K562 (cell line): ENCODE data around the gene ESCO1. TPM values are rescaled to one million over a fixed set of nuclear protein-coding genes. Genes with fewer than 3 reads are reported as not detected.

Experiments
- GATA2 ChIP-seq: sonication (generic); formaldehyde crosslinking; IDR thresholded peaks from 2 replicates; pipeline ENCODE4 v1.4.0; 2020; ENCODE audit warnings: mild to moderate bottlenecking, missing genetic modification reagents
- JUN ChIP-seq, 2 experiments: sonication (generic) in 1 of 2; formaldehyde crosslinking in 1 of 2; IDR thresholded peaks; 2 replicates each; pipeline versions ENCODE4 v1.6.1 to v1.8.0; 2012 to 2022; ENCODE audit warnings: borderline replicate concordance in 2 of 2, mild to moderate bottlenecking in 2 of 2, improper control_type of control experiment in 1 of 2, low read depth in 1 of 2, low read length in 1 of 2, missing genetic modification reagents in 1 of 2
- KAT2B ChIP-seq: IDR thresholded peaks from one replicate; pipeline ENCODE4 v1.6.1; 2012; ENCODE audit warnings: low read depth, mild to moderate bottlenecking, control low read depth, inconsistent platforms, low read length, moderate library complexity
- MCM7 ChIP-seq, 2 experiments: fragments of 450-650 bp; IDR thresholded peaks; 2 replicates each; pipeline ENCODE4 v1.6.1; 2016 to 2018
- SUPT5H ChIP-seq: fragments of 450-650 bp; IDR thresholded peaks from 2 replicates; pipeline ENCODE4 v1.6.1; 2016
- TEAD2 ChIP-seq: fragments of 450-650 bp; IDR thresholded peaks from 2 replicates; pipeline ENCODE4 v1.6.1; 2016; ENCODE audit warnings: missing genetic modification characterization, control low read depth, missing compliant biosample characterization
- TSC22D4 ChIP-seq: fragments of 450-650 bp; IDR thresholded peaks from 2 replicates; pipeline ENCODE4 v1.6.1; 2016; ENCODE audit warnings: missing genetic modification characterization, missing biosample characterization, control low read depth
- TSHZ1 ChIP-seq: fragments of 250-450 bp; sonication (Bioruptor Pico); IDR thresholded peaks from 2 replicates; pipeline ENCODE4 v1.4.0; 2020; ENCODE audit warnings: mild to moderate bottlenecking, moderate library complexity
- ZNF143 ChIP-seq: sonication (generic); formaldehyde crosslinking; IDR thresholded peaks from 2 replicates; pipeline ENCODE4 v1.9.0; 2022; ENCODE audit warnings: mild to moderate bottlenecking, missing genetic modification reagents
- ZNF408 ChIP-seq: fragments of 250-450 bp; sonication (Bioruptor Pico); IDR thresholded peaks from 2 replicates; pipeline ENCODE4 v1.4.0; 2020; ENCODE audit warnings: low read depth, mild to moderate bottlenecking, moderate library complexity
- polyA plus RNA-seq, 8 experiments: library from polyadenylated mRNA; depleted of rRNA in 4 of 8; stranded (reverse) in 5 of 8; unstranded in 3 of 8; fragments of >200 nt; fragmentation: Nextera tagmentation in 2 of 8; fragmentation: Illumina TruSeq in 1 of 8; extraction: Ambion mirVana in 2 of 8; extraction: Trizol in 1 of 8; gene quantifications; 2 replicates each; pipeline versions ENCODE4 v1.2.1 to v1.2.3, GENCODE V29; 2011 to 2014; ENCODE audit warnings: inconsistent platforms in 1 of 8, missing spikeins in 1 of 8
- total RNA-seq, 7 experiments: library from RNA; depleted of rRNA in 6 of 7; stranded (reverse); fragments of >200 nt in 6 of 7; fragmentation: Illumina TruSeq in 2 of 7; extraction: Trizol in 2 of 7; gene quantifications; 2 replicates each; pipeline versions ENCODE4 v1.2.1 to v1.2.3, GENCODE V29; 2011 to 2021; ENCODE audit warnings: low replicate concordance in 1 of 7

ESCO1 gene
- total and polyA plus RNA-seq, 9 of the 15 experiments (the other 6 are each of a cell fraction or from before 2014, with no cell fraction given) = 15.0 to 31.3 (median 19.6) TPM

GRCh38 chr18:21534327-21534726 is 66.2 kb downstream of the ESCO1 start (continued):
- no peak for TF ChIP-seq SUPT5H
- TF ChIP-seq GATA2 (CRISPR knock-in tag) = no peak
- no peak for TF ChIP-seq TSHZ1 (CRISPR knock-in tag)
- no peak for TF ChIP-seq ZNF408 (CRISPR knock-in tag)
- TF ChIP-seq JUN (IDR thresholded peaks at IDR 0.05; ENCODE audit: borderline replicate concordance, low read depth, low read length) = no peak
- TF ChIP-seq JUN (CRISPR knock-in tag; IDR thresholded peaks at IDR 0.05; ENCODE audit: borderline replicate concordance) = no peak
- no peak for TF ChIP-seq TSC22D4 (tag)
- TF ChIP-seq ZNF143 (CRISPR knock-in tag) = no peak
- TF ChIP-seq KAT2B = no peak
- no peak for TF ChIP-seq TEAD2
- no peak for TF ChIP-seq MCM7 (IDR thresholded peaks at IDR 0.05)
